Measurements from ENCODE around the gene OLFML3. TPM values are rescaled to one million over a fixed set of nuclear protein-coding genes. Genes with fewer than 3 reads are reported as not detected.

The OLFML3 gene
- total and polyA plus RNA-seq, 2 of the 13 experiments (the other 11 are each of a cell fraction or from before 2014, with no cell fraction given), result 2.0 to 5.1 TPM

- TF ChIP-seq ZNF646 (CRISPR knock-in tag; IDR thresholded peaks at IDR 0.05) (no peak), RFXANK (CRISPR knock-in tag; IDR thresholded peaks at IDR 0.05) (no peak), ZBTB40 (IDR thresholded peaks at IDR 0.05) (no peak), ZBTB40 (CRISPR knock-in tag; IDR thresholded peaks at IDR 0.05) (no peak), BORCS8-MEF2B (CRISPR knock-in tag; IDR thresholded peaks at IDR 0.05) (no peak), PRDM4 (CRISPR knock-in tag; IDR thresholded peaks at IDR 0.05; ENCODE audit: borderline replicate concordance) (no peak), HOMEZ (CRISPR knock-in tag; IDR thresholded peaks at IDR 0.05; ENCODE audit: low read depth) (no peak)
These were observed 3.0 kb downstream of the OLFML3 start (continued) for GRCh38 chr1:113981962-113982931.

Data from HepG2 (cell line).